ENCODE measurements around the gene NDEL1. TPM values are rescaled to one million over a fixed set of nuclear protein-coding genes. Genes with fewer than 3 reads are reported as not detected.

The NDEL1 gene
- total RNA-seq, 1 donor from 2014 or later, result 60.0 TPM

DNA sequence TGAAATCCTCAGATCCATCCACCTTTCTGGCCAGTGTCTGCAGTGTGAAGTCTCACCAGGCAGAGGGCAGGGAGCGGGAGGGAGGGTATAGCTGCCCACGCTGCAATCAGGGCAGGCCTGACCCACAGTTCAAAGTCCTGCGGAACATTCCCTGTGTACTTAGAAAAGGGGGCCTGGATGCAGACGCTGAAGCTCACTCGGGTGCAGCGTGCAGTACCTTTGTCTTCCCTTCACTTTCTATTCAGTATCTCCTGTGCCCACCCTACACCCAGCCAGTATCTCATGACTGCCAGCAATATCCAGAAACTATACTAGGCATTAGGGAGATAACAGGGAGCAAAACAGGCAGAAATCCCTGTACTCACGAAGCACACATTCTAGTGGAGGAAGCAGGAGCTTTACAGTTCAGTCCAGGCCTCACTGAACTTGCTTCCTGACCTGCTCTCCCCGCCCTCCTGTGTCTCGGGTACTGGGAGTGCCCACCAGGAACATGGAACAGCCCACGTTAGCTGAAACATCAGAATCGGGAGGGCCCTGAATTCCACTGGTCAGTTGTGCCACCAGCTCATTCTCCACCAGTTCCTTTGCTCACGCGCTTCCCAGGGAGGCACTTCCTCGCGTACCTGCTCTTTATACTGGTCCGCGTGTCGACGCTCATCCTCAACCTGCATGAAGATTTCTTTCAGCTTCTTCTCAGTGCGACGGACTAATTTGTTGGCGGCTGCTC lies 42.2 kb downstream of the NDEL1 start:
- no peak for DNase-seq (ENCODE audit: low spot score)

DNA sequence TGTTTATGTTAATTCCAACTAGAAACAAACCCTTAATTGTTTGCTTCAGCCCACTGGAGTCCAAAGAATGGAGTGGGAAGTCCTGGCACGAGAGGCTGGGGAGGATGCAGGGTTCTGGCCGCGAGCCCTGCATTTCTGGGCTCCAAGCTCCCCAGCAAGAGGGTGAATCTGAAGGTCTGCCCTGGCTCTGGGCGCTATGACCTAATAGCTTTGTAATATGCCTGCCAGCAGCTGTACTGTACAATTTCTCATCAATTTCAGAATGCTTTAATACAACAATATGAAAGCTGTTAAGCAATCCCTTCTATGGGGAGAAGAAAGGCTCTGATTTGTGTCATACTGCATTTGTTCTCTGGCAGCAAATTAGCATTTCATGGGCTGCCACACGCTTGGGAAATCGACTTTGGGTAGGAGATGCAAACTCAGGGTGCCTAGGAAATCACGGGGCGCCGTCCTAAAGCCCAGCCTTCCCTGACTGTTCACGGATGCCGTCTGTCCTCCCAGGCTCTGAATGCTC lies 43.8 kb downstream of the NDEL1 start:
- peak; percentile 59 for DNase-seq (ENCODE audit: low spot score)

DNA sequence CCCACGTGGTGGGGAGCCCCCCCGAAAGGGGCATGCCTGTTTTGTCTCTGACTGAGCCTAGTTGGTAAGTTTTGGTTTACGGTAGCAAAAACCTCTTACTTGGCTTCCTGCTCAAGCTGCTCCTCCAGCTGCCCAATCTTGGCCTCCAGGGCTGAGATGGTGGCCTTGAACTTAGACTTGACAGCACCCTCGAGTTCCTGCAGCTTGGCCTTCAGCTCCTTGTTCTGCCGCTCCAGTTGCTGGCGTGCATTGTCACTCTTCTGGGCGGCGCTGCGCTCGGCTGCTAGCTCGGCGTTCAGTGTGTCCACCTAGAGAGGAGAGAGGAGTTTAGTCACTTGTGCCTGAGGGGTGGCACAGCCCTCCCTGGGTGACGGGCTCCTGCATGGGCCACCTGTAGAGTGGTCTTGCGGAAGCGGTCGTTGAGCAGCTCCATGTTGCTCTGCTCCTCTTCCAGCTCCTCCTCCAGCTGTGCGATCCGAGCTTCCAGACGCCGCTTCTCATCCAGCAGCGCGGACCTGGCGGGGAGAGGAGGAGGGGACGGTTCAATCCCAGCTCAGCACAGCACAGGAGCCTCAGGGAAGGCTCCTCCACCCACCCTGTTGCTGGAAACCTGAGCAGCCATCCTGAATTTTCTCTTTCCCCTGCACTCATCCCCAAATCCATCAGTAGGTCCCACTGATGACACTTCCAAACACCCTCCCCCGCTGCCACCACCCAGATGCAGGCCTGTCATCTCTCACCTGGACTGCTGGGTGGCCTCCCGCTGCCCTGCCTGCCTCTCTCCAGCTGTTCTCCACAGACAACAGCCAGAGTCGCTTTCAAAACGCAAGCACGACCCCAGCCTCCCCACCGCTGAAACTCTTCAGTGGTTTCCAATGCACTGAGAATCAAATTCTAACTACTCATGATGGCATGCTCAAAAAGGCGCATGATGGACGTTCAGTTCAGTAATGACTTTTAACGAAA lies 44.6 kb downstream of the NDEL1 start:
- no peak for DNase-seq (ENCODE audit: low spot score)

DNA sequence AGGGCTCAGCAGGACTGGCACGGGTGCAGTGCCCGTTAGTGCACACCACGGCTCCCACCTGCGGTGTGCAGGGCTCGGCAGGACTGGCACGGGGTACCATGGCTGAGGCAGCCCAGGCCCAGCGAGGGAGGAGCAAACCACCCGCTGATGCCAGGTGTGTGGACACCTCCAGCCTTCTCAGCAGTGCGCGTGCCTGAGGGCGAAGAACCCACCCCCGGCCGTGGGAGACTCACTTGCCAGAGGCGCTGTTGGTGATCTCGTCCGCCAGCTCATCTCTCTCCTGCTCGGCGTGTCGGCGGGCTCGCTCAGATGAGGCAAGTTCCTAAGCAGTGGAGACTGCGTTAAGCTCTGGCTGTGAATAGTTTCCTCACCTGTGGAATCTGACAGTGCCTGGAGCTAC lies 45.4 kb downstream of the NDEL1 start:
- no peak for DNase-seq (ENCODE audit: low spot score)

DNA sequence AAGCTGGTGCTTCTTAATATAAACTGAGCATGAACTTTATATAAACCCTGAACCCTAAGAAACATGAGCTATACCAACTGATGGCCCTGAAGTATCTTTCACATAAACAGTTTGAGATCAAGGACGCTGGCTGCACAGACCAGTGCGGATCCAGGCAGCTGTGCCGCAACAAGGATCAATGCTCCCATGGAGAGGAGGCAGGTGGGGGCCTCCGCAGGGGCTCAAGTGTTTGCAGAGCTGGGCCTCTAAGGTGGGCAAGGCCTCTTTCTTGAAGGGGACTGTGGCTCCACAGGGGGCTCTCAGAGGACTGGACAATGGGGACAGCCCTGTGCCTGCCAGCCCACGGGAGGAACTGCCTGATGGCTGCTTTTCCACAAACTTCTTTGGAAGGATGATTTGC lies 46.0 kb downstream of the NDEL1 start:
- DNase-seq (ENCODE audit: low spot score), result no peak

DNA sequence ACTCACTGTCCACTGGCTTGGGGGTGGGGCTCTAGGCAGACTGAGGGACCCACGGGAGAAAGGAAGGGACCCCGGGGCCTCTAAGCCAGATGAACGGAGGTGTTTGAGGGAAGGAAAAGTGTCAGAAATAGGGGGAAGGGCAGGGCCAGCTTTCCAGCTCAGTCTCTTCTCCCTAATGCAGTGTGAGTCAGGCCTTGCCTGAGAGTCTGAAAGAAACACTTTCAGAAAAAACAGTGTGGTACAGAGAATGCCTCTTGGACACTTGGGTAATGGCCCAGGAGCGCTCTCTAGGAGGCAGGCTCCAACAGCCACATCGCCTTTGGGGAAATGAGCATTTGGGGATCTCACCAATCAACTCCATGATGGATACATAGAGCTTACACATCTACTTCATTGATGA lies 46.9 kb downstream of the NDEL1 start:
- no peak for DNase-seq (ENCODE audit: low spot score)

DNA sequence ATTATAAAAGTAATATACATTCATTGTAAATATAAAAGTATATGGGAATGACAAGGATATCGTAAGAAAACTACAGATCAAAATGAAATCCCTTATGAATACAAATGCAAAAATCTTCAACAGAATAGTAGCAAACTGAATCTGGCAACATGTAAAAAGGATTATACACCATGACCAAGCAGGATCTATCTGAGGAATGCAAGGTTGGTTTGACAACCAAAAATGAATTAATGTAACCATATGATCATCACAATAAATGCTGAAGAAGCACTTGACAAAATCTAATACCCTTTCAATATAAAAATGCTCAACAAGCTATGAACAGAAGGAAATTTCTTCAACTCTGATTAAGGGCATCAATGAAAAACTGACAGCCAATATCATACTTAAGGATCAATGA lies 48.8 kb downstream of the NDEL1 start:
- no peak for DNase-seq (ENCODE audit: low spot score)

DNA sequence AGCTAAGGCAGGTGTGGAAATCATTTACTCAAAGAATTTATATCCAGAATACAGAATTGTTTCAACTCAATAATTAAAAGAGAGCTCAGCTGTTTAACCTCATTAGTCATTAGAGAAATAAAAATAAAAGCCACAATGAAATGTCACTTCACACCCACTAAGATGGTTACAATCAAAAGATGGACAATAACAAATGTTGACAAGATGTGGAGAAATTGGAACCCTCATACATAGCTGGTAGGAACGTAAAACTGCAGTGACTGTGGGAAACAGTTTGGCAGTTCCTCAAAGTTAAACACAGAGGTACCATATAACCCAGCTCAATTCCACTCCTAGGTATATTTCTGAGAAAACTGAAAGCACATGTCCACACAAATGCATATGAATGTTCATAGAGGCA lies 49.8 kb downstream of the NDEL1 start:
- no peak for DNase-seq (ENCODE audit: low spot score)

DNA sequence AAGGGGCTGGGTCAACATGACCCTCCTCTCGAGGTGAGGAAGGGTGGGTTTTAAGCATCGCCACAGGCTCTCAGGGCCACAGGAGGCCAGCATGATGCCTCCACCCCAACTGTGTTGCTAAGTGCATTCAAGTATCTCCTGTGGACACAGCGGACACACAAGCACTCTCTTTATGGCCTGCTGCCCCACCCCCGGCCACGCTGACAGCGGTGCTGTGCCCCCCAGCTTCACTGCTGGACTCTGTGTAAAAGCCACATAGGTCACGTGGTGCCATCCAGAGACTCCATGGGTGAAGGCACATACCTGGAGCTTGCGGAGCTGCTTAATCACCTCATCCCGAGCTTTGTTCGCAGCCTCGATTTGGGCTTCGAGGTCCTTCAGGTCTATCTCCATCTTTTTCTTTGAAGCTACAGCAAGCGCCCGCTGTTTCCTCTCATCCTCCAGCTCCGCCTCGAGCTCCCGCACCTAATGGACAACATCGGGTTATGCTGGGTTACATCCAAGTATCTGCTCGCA lies 51.5 kb downstream of the NDEL1 start:
- no peak for DNase-seq (ENCODE audit: low spot score)

DNA sequence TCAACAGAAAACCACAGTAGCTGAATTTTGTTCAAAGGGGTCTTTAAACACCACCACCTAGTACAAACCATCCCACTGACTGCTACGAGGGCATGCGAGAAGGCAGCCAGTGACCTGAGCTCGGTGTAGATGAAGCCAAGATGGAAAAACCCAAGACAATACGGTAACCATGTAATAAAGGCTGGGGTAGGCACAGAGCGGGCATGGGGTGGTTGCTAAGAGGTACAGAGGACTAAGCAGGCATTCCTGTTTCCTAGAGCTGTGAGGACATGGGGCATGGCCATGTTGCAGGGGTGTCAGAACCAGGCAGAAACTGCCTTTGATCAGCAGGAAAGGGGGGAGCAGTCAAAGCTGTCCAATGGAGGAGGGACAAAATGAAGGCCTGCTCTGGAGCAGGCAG lies 52.1 kb downstream of the NDEL1 start:
- no peak for DNase-seq (ENCODE audit: low spot score)

DNA sequence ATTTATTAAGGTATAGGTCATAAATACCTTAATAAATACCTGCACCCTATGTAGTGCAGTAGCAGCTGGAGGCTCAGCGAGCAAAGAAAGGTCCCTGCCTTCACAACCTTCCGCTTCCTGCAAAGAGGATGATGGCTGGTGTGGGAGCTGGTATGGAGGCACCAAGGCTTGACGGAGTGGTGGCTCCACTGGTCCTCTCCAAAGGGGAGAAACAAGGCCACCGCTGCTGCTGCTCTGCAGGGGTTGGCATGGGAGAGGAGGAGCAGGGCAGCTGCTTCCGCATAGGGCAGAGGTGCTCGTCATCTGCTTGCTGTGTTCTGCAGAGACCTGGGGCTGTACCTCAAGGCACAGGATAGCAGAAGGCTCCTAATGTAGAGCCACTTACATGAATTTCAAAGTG lies 52.8 kb downstream of the NDEL1 start:
- DNase-seq (ENCODE audit: low spot score), result no peak

DNA sequence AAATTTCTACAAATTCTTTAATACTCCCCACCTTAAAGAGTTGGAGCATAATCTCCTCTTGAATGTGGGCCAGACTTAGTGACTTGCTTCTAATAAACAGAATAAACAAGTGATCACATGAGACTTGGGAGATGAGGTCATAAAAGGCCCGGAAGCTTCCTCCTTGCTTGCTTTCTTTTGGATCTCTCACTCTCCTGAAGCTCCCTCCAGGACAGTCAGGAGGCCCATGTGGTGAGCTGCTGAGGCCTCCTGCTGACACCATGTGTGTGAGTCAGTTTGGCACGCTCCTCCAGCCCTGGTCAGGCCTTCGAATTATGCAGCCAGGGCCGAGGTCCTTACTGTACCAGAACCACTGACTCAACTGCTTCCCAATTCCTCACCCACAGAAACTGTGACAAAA lies 53.2 kb downstream of the NDEL1 start:
- DNase-seq (ENCODE audit: low spot score), result peak; percentile 40

DNA sequence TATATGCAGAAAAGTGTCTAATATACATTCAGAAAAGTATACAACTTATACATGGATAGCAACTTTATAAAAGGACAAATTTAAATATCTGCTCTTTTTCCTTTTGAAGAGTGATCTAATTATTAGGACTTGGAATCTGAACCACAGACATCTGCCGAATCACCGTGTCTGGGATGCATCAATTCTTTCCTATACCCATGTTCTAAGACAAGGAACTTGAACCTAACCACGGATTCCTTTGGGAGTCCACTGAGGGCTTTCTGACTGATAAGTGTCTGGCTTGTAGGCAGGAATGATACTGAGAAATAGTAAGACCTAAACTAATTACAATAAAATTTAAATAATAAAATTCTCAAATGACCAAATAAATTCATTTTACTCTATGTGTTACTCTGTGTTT lies 54.2 kb downstream of the NDEL1 start:
- DNase-seq (ENCODE audit: low spot score), result no peak

DNA sequence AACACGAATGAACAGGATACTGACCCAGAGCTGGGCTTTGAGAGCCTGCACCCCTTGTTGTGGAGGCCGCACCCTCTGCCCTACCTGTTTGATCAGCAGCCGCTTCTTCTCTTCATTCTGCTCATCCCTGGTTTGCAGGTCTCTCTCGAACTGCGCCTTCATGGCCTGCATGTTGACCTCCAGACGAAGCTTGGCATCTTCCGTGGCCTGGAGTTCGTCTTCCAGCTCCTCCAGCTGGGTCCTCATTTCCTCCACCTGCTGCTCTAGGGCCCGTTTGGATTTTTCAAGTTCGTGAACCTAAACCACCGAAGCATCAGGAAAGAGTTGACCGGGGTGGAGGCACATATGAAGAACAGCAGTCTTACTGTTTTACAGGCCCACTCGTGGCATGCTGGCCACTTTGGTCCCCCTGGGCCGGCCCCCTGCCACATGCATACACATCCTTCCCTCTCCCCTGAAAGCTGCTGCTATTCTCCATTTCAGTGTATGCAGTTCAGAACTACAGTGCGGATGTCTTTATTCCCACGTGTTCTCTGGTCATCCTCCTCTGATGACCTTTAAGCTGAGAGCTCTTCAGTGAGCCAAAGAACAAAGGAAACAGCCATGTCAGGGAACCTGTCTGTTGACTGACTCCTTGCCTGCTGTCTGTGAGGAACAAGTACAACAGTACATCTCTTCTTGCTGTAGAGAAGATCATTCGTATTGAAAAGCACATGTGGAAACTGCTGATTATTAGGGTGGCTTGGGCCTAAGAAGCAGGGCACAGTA lies 54.8 kb downstream of the NDEL1 start:
- DNase-seq (ENCODE audit: low spot score), result no peak

DNA sequence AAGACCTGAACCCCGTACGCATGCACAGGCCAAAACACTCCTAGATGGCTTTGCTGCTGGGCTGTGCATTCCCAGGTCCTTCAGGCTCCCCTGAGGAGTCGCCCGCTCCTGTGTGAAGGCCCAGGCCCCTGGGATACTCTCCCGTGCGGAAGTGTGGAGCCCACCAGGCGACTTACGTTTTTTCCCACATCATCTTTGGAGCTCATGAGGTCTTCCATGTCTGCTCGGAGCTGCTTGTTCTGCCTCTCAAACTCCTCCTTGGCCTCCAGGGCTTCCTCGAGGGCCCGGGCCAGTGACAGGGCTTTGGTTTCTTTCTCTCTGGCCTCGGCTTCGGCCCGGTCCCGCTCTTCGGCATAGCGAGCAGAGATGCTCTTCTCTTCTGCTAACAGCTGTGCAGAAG lies 56.4 kb downstream of the NDEL1 start:
- DNase-seq (ENCODE audit: low spot score), result no peak

DNA sequence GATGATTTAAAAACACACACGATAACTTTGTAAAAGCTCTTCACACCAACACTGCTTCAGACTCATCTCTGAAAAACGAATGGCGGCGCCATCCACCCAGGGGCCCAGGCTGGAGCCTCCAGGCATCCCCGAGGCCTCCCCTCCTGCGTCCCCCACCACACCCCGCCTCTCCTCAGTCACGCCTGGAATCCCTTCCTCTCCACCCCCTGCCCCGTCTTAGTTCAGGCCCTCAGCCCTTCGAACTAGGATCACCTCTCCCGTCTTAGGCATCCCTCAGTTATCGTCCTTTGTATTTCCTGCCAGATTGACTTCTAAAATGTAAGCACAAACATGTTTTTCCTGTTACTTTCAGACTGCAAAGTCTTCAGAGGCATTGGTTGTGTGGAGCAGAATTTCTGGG lies 58.3 kb downstream of the NDEL1 start:
- DNase-seq (ENCODE audit: low spot score), result no peak

DNA sequence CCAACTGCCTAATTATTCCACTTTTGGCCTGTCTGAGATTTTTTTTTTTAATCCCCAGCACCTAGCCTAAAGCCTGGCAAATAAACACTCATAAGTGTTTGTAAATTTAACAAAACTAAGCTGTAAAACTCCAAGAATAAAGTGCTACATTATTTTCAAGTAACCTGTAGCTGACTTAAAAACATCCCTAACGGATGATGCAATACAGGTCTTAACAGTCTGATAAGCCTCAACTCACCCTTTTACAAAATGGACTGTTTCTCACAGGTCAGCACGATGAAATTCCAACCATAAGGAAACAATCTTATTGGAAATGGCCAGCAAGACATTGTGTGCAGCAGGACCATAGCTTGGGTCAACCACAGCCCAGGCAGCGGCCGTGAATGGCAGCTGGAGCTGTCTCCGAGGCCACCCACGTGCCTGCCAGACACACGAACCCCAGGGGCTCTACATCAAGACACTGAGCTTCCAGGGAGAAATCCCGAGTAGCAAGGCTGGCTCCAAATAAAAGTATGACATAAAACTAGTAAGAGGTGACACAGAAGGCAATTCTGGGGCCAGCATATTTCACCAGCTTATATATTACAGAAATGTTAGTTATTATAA lies 58.9 kb downstream of the NDEL1 start:
- DNase-seq (ENCODE audit: low spot score), result no peak

DNA sequence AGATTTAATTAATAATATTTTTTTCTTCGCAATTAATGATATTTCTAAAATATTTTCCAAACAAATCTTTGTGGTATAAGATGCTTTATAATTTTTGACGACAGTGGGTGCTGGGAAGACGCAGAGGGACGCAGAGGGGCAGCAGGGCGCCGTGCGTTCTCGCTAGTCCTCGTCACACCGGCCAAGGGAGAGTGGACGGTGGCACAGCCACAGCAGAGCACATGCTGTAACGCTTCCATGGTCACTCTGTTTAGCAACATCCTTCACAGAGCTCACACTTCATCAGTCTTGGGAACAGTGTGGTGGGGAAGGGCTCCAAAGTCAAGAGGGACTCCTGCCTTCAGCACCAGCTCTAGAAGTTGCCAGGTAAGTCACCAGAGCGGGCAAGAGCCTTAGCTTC lies 60.4 kb downstream of the NDEL1 start:
- DNase-seq (ENCODE audit: low spot score), result no peak

DNA sequence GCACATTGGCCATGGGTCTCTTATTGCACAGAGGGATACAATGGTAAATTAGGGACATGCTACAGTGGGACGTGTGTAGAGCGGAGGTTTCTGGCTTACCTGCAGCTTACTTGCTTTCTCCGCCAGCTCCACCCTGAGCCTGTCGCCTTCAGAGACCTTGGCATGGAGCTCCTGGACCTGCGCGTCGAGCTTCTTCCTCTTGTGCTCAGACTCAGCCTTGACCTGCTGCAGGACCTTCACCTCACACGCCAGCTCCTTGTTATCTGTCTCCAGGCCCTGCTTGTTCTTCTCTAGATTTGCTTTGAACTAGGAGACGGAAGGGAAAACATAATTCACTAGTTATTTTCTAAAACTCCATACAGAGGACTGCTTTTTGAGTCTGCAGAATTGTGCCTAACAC lies 63.5 kb downstream of the NDEL1 start:
- DNase-seq (ENCODE audit: low spot score), result no peak

DNA sequence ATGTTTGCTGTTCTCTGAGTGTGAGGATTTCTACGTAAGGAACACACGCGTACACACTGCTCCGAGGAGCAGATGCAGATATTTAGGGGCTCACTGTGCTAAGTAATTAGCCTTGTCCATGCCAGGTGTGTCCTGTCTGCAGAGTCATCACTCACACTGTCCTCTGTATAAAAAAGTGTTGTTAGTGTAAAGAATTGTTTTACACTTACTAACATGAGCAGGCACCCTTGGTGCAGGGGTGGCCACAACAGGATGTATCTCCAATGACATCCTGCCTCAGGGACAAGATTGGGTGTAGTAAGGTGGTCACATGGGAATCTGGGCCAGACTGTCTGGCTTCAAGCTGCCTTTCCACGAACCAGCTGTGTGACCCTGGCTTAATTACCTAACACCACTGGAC lies 63.9 kb downstream of the NDEL1 start:
- no peak for DNase-seq (ENCODE audit: low spot score)

DNA sequence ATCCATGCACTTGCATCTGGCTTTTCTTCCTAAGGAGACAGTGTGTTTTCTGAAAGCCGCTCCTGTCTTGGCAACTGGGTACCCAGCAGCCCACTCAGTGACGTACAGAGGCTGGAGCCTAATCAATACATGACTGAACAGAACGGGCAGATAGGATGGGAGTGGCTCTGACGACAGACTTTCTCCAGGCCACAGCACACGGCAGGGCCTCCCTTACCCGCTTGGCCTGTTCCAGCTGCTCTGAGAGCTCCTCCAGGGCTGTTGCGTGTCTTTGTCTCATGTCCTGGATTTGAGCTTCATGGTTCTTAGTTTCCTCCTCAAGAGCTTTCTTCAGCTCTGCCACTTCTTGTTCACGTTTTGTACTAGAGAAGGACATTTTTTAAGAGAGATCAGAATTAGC lies 64.9 kb downstream of the NDEL1 start:
- no peak for DNase-seq (ENCODE audit: low spot score)

DNA sequence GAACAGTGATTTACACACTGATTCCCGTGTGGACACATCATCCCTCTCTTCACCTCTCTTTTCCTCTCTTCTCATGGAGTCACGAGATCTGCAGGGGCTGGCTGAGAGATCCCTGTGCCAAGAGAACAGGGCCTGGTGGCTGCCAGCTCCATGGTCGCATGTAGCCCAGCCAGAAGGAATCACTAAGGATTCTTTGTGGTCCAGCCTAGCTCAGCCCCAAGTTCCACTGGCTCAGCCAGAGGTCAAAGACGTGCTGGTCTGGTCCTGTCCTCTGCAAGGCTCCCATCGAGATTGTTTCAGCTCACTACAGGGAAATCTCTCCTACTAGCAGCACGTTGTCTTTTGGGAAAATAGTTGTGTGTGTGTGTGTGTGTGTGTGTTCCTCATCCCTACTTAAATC lies 66.4 kb downstream of the NDEL1 start:
- DNase-seq (ENCODE audit: low spot score), result no peak
